T47D (cell line): ENCODE data around the gene MCEMP1.

Experiments used
- DNase-seq, 2 experiments: peaks; one replicate each; pipeline versions ENCODE4 v3.0.0 to v3.0.0-alpha.2; 2011 to 2012; ENCODE audit warnings: low read depth in 1 of 2, low spot score in 1 of 2
- JUND ChIP-seq: IDR thresholded peaks from 2 replicates; pipeline ENCODE4 v1.6.1; 2012; ENCODE audit warnings: low read depth
- in situ Hi-C: cut with HindIII; loops from 2 replicates; pipeline ENCODE4 v1.10.0; 2016; ENCODE audit warnings: low sequenced_read_pairs, low pct_unique_long_range_greater_than_20kb

The MCEMP1 gene

GRCh38 chr19:7709932-7710460 lies 33.1 kb downstream of the MCEMP1 start:
- in situ Hi-C loops: no loop called here
- TF ChIP-seq JUND: no peak
- DNase-seq: no peak

- no peak for TF ChIP-seq JUND
- DNase-seq: no peak
- in situ Hi-C loops: no loop called here
These were observed 33.7 kb downstream of the MCEMP1 start for GRCh38 chr19:7710616-7711015.

GRCh38 chr19:7715671-7716070 lies 38.8 kb downstream of the MCEMP1 start:
- TF ChIP-seq JUND: no peak
- no peak for DNase-seq

GRCh38 chr19:7716762-7717161 lies 39.9 kb downstream of the MCEMP1 start:
- in situ Hi-C loops: no loop called here
- TF ChIP-seq JUND: no peak
- DNase-seq: no peak

More at GRCh38 chr19:7715671-7716070, 38.8 kb downstream of the MCEMP1 start:
- in situ Hi-C loops: no loop called here

GRCh38 chr19:7718668-7719067 lies 41.8 kb downstream of the MCEMP1 start:
- TF ChIP-seq JUND: no peak
- in situ Hi-C loops: no loop called here

GRCh38 chr19:7720351-7720750 lies 43.5 kb downstream of the MCEMP1 start:
- DNase-seq: no peak
- in situ Hi-C loops: no loop called here
- TF ChIP-seq JUND: no peak

More at GRCh38 chr19:7718668-7719067, 41.8 kb downstream of the MCEMP1 start:
- DNase-seq: no peak

- no peak for TF ChIP-seq JUND
- no peak for DNase-seq
- in situ Hi-C loops: no loop called here
These were observed 45.4 kb downstream of the MCEMP1 start for GRCh38 chr19:7722231-7722651.

- no peak for TF ChIP-seq JUND
- in situ Hi-C loops: no loop called here
- DNase-seq: no peak
These were observed 48.9 kb downstream of the MCEMP1 start for GRCh38 chr19:7725791-7726190.

GRCh38 chr19:7729211-7729610 lies 52.3 kb downstream of the MCEMP1 start:
- in situ Hi-C loops: no loop called here
- no peak for DNase-seq
- TF ChIP-seq JUND: no peak
